Peyer's patch (tissue), 4 donors: Measurements from ENCODE around the gene WWOX. TPM values are rescaled to one million over a fixed set of nuclear protein-coding genes. Genes with fewer than 3 reads are reported as not detected.
A peak's percentile ranks its signal among the peaks of the same experiment; 100 is the strongest.

Experiments used
- DNase-seq, 3 donors: peaks; one replicate each; pipeline ENCODE4 v3.0.0-alpha.2; 2017 to 2019
- H3K27ac ChIP-seq, 4 donors: fragments of 200-600 bp; sonication (generic); one replicate each; pipeline ENCODE4 v1.5.1; 2016 to 2019
- H3K27me3 ChIP-seq, 2 donors: fragments of 200-600 bp; sonication (generic); one replicate each; pipeline ENCODE4 v1.5.1; 2019
- H3K36me3 ChIP-seq, 3 donors: fragments of 200-600 bp; sonication (generic); one replicate each; pipeline ENCODE4 v1.5.1; 2016 to 2019
- H3K4me1 ChIP-seq, 4 donors: fragments of 200-600 bp; sonication (generic); one replicate each; pipeline ENCODE4 v1.5.1; 2016 to 2019
- H3K4me3 ChIP-seq, 4 donors: fragments of 200-600 bp; sonication (generic); 1 replicate in 3 of 4; 2 replicates in 1 of 4; pipeline ENCODE4 v1.5.1; 2016 to 2019; ENCODE audit warnings: mild to moderate bottlenecking in 1 of 4
- H3K9me3 ChIP-seq, 4 donors: fragments of 200-600 bp; sonication (generic); one replicate each; pipeline ENCODE4 v1.5.1; 2016 to 2019; ENCODE audit warnings: mild to moderate bottlenecking in 1 of 4
- CTCF ChIP-seq, 6 experiments: fragments of 450-650 bp in 4 of 6; fragments of 200-600 bp in 2 of 6; sonication (generic) in 1 of 6; IDR thresholded peaks; one replicate each; pipeline ENCODE4 v1.5.1; 2017 to 2019; ENCODE audit warnings: antibody characterized with exemption in 6 of 6, mild to moderate bottlenecking in 3 of 6, moderate library complexity in 1 of 6
- POLR2A ChIP-seq, 2 donors: fragments of 450-650 bp; IDR thresholded peaks; one replicate each; pipeline ENCODE4 v1.5.1; 2017; ENCODE audit warnings: antibody characterized with exemption in 2 of 2, mild to moderate bottlenecking in 2 of 2, moderate library complexity in 2 of 2
- total RNA-seq, 4 donors: library from RNA; depleted of rRNA; stranded (reverse); fragments of >200 nt; gene quantifications; one replicate each; pipeline ENCODE4 v1.1.0, GENCODE V29; 2016

WWOX gene
- total RNA-seq, 4 donors from 2014 or later = 17.3 to 197 (median 57.5) TPM

GRCh38 chr16:78884204-78884603 is 784.8 kb downstream of the WWOX start:
- TF ChIP-seq CTCF (IDR thresholded peaks at IDR 0.05) = no peak
- TF ChIP-seq POLR2A (IDR thresholded peaks at IDR 0.05) = no peak

GRCh38 chr16:78889346-78889745 is 789.9 kb downstream of the WWOX start:
- DNase-seq = no peak
- Histone ChIP-seq H3K4me1 (no peaks in the 10 kb centered on the region), H3K27ac (no peak overlapping the region), H3K9me3 (no peaks in the 10 kb centered on the region), H3K27me3 (no peaks in the 10 kb centered on the region), H3K4me3 (no peak overlapping the region), H3K36me3 (no peaks in the 10 kb centered on the region)
- TF ChIP-seq POLR2A (IDR thresholded peaks at IDR 0.05) (no peak), CTCF (IDR thresholded peaks at IDR 0.05) (no peak)

More at GRCh38 chr16:78884204-78884603, 784.8 kb downstream of the WWOX start:
- Histone ChIP-seq H3K4me1 (no peaks in the 10 kb centered on the region), H3K4me3 (no peak overlapping the region), H3K27me3 (no peaks in the 10 kb centered on the region), H3K9me3 (no peaks in the 10 kb centered on the region), H3K27ac (no peak overlapping the region), H3K36me3 (no peaks in the 10 kb centered on the region)
- DNase-seq = no peak

- no peaks in the 10 kb centered on the region for H3K27me3 ChIP-seq
- DNase-seq = no peak
- no peak overlapping the region for H3K4me3 ChIP-seq
- no peaks in the 10 kb centered on the region for H3K36me3 ChIP-seq
- H3K4me1 ChIP-seq = no peaks in the 10 kb centered on the region
- no peaks in the 10 kb centered on the region for H3K9me3 ChIP-seq
- TF ChIP-seq POLR2A (IDR thresholded peaks at IDR 0.05) (no peak), CTCF (IDR thresholded peaks at IDR 0.05) (no peak)
- no peak overlapping the region for H3K27ac ChIP-seq
Observed at GRCh38 chr16:78890373-78890895, 791.0 kb downstream of the WWOX start.

- Histone ChIP-seq H3K4me3 (no peak overlapping the region), H3K4me1 (no peaks in the 10 kb centered on the region), H3K9me3 (no peaks in the 10 kb centered on the region), H3K36me3 (no peaks in the 10 kb centered on the region), H3K27ac (no peak overlapping the region), H3K27me3 (no peaks in the 10 kb centered on the region)
- DNase-seq = no peak
- TF ChIP-seq POLR2A (IDR thresholded peaks at IDR 0.05) (no peak), CTCF (IDR thresholded peaks at IDR 0.05) (no peak)
Observed at GRCh38 chr16:78892951-78893733, 793.7 kb downstream of the WWOX start.

- no peaks in the 10 kb centered on the region for H3K4me1 ChIP-seq
Observed at GRCh38 chr16:78894886-78895285, 795.4 kb downstream of the WWOX start.

More at GRCh38 chr16:78894886-78895285, 795.4 kb downstream of the WWOX start:
- Histone ChIP-seq H3K27me3 (no peaks in the 10 kb centered on the region), H3K27ac (peak overlapping the region in 1 of 4 donors; percentile 6), H3K9me3 (no peaks in the 10 kb centered on the region), H3K36me3 (no peaks in the 10 kb centered on the region), H3K4me3 (no peak overlapping the region)
- peak in 1 of 3 donors; percentile 35 for DNase-seq
- TF ChIP-seq CTCF (IDR thresholded peaks at IDR 0.05) (no peak), POLR2A (IDR thresholded peaks at IDR 0.05) (no peak)
